OCI-LY7 (cell line): ENCODE data around the gene ZNFX1. TPM values are rescaled to one million over a fixed set of nuclear protein-coding genes. Genes with fewer than 3 reads are reported as not detected.
A peak's percentile ranks its signal among the peaks of the same experiment; 100 is the strongest.

Experiments
- BruUV-seq: library from RNA; stranded (reverse); fragments of 400-500 nt; replicated peaks from 2 replicates; lab custom pipeline; 2021; lab: Mats Ljungman, UMichigan
- CTCF ChIA-PET: fragments of 300-600 bp; sonication (Branson Sonifier 250); formaldehyde crosslinking; loops from one replicate; lab custom pipeline; 2022; ENCODE audit warnings: antibody characterized with exemption; ENCODE audit not compliant: unreplicated experiment; lab: Charles Lee
- POLR2A ChIA-PET: fragments of 300-600 bp; sonication (Branson Sonifier 250); formaldehyde crosslinking; loops from one replicate; lab custom pipeline; 2022; ENCODE audit warnings: antibody characterized with exemption; lab: Charles Lee
- DNase-seq: peaks from one replicate; pipeline ENCODE4 v3.0.0-alpha.2; 2015; ENCODE audit warnings: low spot score
- H2AFZ ChIP-seq: fragments of 200-600 bp; sonication (generic), shearing (Covaris generic); 2 replicates; pipeline ENCODE4 v1.6.1; 2014; ENCODE audit warnings: mild to moderate bottlenecking, antibody characterized with exemption, low read length, moderate library complexity
- H3K27ac ChIP-seq: fragments of 200-600 bp; sonication (generic); 2 replicates; pipeline ENCODE4 v1.5.1; 2014; ENCODE audit warnings: mixed run types, low read depth, mild to moderate bottlenecking, moderate library complexity, low read length, inconsistent platforms; ENCODE audit not compliant: poor library complexity, severe bottlenecking
- H3K36me3 ChIP-seq: fragments of 200-600 bp; sonication (generic); 2 replicates; pipeline ENCODE4 v1.6.1; 2014; ENCODE audit warnings: mild to moderate bottlenecking, antibody characterized with exemption, low read length, moderate library complexity, mixed read lengths; ENCODE audit not compliant: insufficient read depth
- H3K4me1 ChIP-seq: fragments of 200-600 bp; sonication (generic); 2 replicates; pipeline ENCODE4 v1.5.1; 2014; ENCODE audit warnings: mild to moderate bottlenecking, low read length; ENCODE audit not compliant: insufficient read depth, poor library complexity, severe bottlenecking
- H3K4me2 ChIP-seq: fragments of 200-600 bp; sonication (generic); 2 replicates; pipeline ENCODE4 v1.6.1; 2014; ENCODE audit warnings: mild to moderate bottlenecking, low read length
- H3K4me3 ChIP-seq: fragments of 200-600 bp; sonication (generic); 2 replicates; pipeline ENCODE4 v1.5.1; 2014; ENCODE audit warnings: mild to moderate bottlenecking, low read depth, low read length; ENCODE audit not compliant: poor library complexity, severe bottlenecking
- H3K79me2 ChIP-seq: fragments of 200-600 bp; sonication (generic); 2 replicates; pipeline ENCODE4 v1.6.1; 2016; ENCODE audit warnings: low read depth, mild to moderate bottlenecking, low read length, moderate library complexity, mixed read lengths; ENCODE audit not compliant: insufficient read depth
- H3K9me2 ChIP-seq: fragments of 200-600 bp; sonication (generic); 2 replicates; pipeline ENCODE4 v1.6.1; 2016; ENCODE audit warnings: mild to moderate bottlenecking, low read length, mixed read lengths; ENCODE audit not compliant: insufficient read depth
- H3K9me3 ChIP-seq: fragments of 200-600 bp; sonication (generic); 2 replicates; pipeline ENCODE4 v1.6.1; 2014; ENCODE audit warnings: mild to moderate bottlenecking, mixed run types, low read length, mixed read lengths
- H4K20me1 ChIP-seq: fragments of 200-600 bp; sonication (generic); 2 replicates; pipeline ENCODE4 v1.6.1; 2014; ENCODE audit warnings: mild to moderate bottlenecking, antibody characterized with exemption, low read length, moderate library complexity, mixed read lengths; ENCODE audit not compliant: insufficient read depth
- EZH2phosphoT487 ChIP-seq: fragments of 200-600 bp; sonication (generic); IDR thresholded peaks from 2 replicates; pipeline ENCODE4 v1.6.1; 2018; ENCODE audit warnings: low read depth, borderline replicate concordance, mild to moderate bottlenecking, mixed run types, antibody characterized with exemption, low read length, moderate library complexity, mixed read lengths
- intact Hi-C: fragments of 100-400 bp; cut with micrococcal nuclease; formaldehyde crosslinking; loops from one replicate; pipeline ENCODE4 v1.10.0; 2022; ENCODE audit not compliant: unreplicated experiment
- total RNA-seq, 2 experiments: library from RNA; depleted of rRNA in 1 of 2; stranded (reverse); fragments of >200 nt in 1 of 2; shearing (Covaris generic) in 1 of 2; gene quantifications; 2 replicates each; pipeline ENCODE4 v1.2.3, GENCODE V29; 2014 to 2022
- TF ChIP-seq, protein P1 (sequence below): fragments of 200-600 bp; sonication (generic); conservative IDR thresholded peaks from 2 replicates; pipeline ENCODE4 v1.5.1; 2014; ENCODE audit warnings: mild to moderate bottlenecking, antibody characterized with exemption, low read length, moderate library complexity, mixed read lengths

The ZNFX1 gene
- total RNA-seq, 2 experiments from 2014 or later, result 15.1 to 17.6 TPM

DNA sequence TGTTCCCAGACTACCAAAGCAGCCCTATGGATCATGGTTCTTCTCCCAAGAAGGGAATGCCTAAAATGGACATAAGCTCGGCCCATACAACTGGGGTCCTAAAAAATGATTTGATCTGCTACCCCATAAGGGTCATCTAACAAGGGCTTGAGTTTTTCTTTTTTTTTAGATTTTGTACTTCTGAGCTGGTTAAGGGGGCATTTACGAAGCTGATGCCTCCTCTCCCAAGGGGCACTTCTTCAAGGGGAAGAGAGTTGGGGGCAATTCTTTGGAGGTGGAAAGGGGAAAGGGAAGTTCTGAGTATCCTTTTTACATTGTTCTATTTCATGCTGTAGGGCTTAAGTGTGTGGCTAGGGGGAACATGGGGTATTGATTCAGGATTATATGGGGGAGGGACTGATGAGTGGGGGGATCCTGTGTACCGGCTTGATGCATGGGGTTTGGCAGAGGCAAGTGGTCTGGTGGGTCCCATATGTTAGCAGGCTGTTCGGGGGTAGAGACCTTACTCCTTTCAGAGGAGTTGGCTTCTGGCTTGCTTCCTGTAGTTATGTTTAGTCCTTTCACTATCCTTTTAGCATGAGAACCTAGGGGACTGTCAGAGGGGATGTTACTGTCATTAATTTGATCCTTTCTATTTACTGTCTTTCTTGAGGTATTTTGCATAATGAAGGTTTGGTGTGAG, 8.1 kb upstream of the ZNFX1 start:
- no peak overlapping the region for H3K27ac ChIP-seq
- ChIA-PET CTCF (no interaction called here), POLR2A (no interaction called here)
- no peaks in the 10 kb centered on the region; the same call in 1 of the 2 replicates for H3K9me3 ChIP-seq
- DNase-seq, result no peak
- H3K9me2 ChIP-seq, result no peaks in the 10 kb centered on the region
- peaks cover 62% of the 10 kb centered on the region for H3K4me1 ChIP-seq
- peaks cover 78% of the 10 kb centered on the region for H3K79me2 ChIP-seq
- H4K20me1 ChIP-seq, result peaks cover 75% of the 10 kb centered on the region
- intact Hi-C loops, result no loop called here
- H3K36me3 ChIP-seq, result peaks cover 100% of the 10 kb centered on the region
- TF ChIP-seq, protein P1, sequence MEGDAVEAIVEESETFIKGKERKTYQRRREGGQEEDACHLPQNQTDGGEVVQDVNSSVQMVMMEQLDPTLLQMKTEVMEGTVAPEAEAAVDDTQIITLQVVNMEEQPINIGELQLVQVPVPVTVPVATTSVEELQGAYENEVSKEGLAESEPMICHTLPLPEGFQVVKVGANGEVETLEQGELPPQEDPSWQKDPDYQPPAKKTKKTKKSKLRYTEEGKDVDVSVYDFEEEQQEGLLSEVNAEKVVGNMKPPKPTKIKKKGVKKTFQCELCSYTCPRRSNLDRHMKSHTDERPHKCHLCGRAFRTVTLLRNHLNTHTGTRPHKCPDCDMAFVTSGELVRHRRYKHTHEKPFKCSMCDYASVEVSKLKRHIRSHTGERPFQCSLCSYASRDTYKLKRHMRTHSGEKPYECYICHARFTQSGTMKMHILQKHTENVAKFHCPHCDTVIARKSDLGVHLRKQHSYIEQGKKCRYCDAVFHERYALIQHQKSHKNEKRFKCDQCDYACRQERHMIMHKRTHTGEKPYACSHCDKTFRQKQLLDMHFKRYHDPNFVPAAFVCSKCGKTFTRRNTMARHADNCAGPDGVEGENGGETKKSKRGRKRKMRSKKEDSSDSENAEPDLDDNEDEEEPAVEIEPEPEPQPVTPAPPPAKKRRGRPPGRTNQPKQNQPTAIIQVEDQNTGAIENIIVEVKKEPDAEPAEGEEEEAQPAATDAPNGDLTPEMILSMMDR, result no peak
- no peak for TF ChIP-seq EZH2phosphoT487
- no TSS peak for BruUV-seq
- peak overlapping the region; percentile 46 for H3K4me3 ChIP-seq
- peak overlapping the region; percentile 95 for H3K4me2 ChIP-seq
- no peak overlapping the region for H2AFZ ChIP-seq

DNA sequence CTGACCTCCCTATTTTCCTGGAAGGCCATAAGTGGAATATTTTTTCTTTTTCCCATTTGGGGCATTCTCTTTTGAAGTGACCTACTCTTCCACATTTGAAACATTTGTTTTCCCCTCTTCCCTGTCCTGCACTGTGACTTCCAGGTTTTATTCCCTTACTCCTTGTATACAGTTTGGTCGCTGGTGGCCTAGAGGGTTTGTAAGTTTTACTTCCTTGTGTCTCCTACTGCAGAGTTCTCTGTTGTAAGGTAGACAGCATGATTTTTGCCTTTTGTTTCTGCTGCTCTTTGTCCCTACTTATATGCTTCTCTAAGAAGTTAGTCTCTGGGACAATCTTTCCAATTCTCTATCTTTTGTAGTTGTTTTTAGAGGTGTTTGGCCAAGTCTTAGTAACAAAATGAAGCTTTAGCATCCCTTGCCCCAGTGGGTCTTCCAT, 7.4 kb upstream of the ZNFX1 start:
- Histone ChIP-seq H3K4me1 (peaks cover 68% of the 10 kb centered on the region), H3K9me3 (no peaks in the 10 kb centered on the region; the same call in 1 of the 2 replicates), H3K4me3 (peak overlapping the region; percentile 46), H2AFZ (no peak overlapping the region), H3K4me2 (peak overlapping the region; percentile 95), H3K27ac (no peak overlapping the region), H3K9me2 (no peaks in the 10 kb centered on the region), H3K36me3 (peaks cover 100% of the 10 kb centered on the region), H4K20me1 (peaks cover 82% of the 10 kb centered on the region), H3K79me2 (peaks cover 85% of the 10 kb centered on the region)
- DNase-seq, result peak; percentile 10
- ChIA-PET POLR2A (no interaction called here), CTCF (no interaction called here)
- no TSS peak for BruUV-seq
- no peak for TF ChIP-seq EZH2phosphoT487
- TF ChIP-seq, protein P1, result no peak
- intact Hi-C loops, result no loop called here

DNA sequence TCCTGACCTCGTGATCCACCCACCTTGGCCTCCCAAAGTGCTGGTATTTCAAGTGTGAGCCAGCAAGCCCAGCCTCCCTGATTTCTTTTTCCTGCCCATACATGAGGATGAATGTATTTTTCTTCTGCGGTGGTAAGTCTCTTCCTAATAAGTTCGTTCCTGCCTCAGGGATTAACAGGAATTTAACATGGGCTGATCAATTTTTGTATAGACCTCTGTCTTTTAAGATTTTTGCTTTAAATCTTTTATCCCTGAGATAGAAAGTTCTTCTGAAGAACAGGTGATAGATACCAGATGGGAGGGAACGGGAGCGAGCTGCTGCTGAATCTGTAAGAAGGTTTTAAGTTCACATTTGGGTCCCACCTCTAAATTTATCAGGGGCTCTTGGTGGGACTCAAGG, 7.0 kb upstream of the ZNFX1 start:
- Histone ChIP-seq H3K9me3 (no peaks in the 10 kb centered on the region; the same call in 1 of the 2 replicates), H3K4me3 (peak overlapping the region; percentile 46), H2AFZ (no peak overlapping the region), H3K27ac (no peak overlapping the region), H3K36me3 (peaks cover 100% of the 10 kb centered on the region), H3K9me2 (no peaks in the 10 kb centered on the region), H4K20me1 (peaks cover 86% of the 10 kb centered on the region), H3K79me2 (peaks cover 89% of the 10 kb centered on the region), H3K4me1 (peaks cover 72% of the 10 kb centered on the region), H3K4me2 (peak overlapping the region; percentile 95)
- DNase-seq, result no peak
- no TSS peak for BruUV-seq
- ChIA-PET POLR2A (no interaction called here), CTCF (no interaction called here)
- intact Hi-C loops, result no loop called here
- no peak for TF ChIP-seq EZH2phosphoT487
- TF ChIP-seq, protein P1, result no peak
